CD4-positive, alpha-beta T cell treated with Interleukin-10 for 1 hour (primary cell): Measurements from ENCODE around the gene SETD2.
"Not testable (repeated sequence)": the region's sequence is repeated elsewhere in the genome, so short reads cannot be mapped to it uniquely, and the experiment has no call there.

Experiments
- DNase-seq: peaks from one replicate; pipeline ENCODE4 v3.0.0-alpha.2; 2020

Gene SETD2

DNA sequence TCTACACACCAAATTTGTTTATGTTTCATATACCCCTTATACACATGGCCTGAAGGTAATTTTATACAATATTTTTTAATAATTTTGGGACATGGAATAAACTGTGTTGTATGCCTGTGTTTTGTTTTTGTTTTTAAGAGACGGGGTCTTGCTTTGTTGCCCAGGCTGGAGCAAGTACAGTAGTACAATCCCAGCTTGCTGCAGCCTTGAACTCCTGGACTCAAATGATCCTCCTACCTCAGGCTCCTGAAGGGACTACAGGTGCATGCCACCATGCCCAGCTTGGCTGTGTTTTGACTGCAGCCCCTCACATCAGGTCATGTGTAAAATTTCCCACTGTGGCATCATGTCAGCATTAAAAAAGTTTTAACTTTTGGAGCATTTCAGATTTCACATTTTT lies 18.6 kb downstream of the SETD2 start:
- no peak for DNase-seq

DNA sequence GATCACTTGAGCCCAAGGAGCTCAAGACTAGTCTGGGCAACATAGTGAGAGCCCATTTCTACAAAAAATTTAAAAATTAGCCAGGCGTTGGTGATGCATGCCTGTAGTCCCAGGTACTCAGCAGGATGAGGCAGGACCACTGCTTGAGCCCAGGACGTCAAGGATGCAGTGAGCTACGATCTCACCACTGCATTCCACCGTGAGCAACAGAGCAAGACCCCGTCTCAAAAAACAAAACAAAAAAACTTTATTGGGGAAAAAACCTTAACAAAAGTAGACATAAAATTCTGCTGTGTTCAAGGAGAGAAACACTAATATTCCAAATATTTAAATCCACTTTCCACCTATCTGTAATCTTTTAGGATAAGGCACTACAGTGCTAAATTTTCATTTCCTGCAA lies 20.8 kb downstream of the SETD2 start:
- DNase-seq = no peak

DNA sequence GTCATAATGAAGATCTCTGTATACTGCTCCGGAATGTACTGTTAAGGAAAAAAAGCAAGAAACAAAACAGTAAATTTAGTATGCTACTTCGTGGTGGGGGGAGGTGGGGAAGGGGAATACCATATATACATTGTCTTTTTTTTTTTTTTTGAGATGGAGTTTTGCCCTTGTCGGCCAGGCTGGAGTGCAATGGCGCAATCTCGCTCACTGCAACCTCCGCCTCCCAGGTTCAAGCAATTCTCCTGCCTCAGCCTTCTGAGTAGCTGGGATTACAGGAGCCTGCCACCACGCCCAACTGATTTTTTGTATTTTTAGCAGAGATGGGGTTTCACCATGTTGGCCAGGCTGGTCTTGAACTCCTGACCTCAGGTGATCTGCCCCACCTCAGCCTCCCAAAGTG lies 21.4 kb downstream of the SETD2 start:
- not testable (repeated sequence) for DNase-seq

DNA sequence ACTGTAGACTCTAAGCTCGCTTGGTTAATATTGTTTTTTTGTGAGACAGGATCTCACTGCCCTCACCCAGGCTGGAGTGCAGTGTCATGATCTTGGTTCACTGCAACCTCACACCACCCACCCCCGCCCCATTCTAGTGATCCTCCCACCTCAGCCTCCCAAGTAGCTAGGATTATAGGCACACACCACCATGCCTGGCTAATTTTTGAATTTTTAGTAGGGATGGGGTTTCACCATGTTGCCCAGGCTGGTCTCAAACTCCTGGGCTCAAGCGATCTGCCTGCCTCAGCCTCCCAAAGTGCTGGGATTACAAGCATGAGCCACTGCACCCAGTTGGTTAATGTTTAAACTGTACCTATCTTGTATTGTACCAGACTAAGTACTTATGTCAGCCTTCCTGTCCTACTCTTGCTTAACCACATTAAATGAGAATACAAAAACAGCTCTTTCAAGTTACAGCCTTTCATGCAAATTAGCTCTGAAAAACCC lies 22.9 kb downstream of the SETD2 start:
- DNase-seq = peak; percentile 41

DNA sequence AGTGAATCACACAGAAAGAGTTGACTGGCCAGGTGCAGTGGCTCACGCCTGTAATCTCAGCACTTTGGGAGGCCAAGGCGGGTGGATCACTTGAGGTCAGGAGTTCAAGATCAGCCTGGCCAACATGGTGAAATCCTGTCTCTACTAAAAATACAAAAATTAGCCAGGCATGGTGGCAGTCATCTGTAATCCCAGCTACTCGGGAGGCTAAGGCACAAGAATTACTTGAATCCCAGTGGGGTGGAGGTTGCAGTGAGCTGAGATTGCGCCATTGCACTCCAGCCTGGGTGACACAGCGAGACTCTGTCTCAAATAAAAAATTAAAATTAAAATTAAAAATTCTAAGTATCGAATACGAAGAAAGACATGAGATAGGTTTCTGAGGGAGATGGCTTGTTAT lies 23.4 kb downstream of the SETD2 start:
- not testable (repeated sequence) for DNase-seq

DNA sequence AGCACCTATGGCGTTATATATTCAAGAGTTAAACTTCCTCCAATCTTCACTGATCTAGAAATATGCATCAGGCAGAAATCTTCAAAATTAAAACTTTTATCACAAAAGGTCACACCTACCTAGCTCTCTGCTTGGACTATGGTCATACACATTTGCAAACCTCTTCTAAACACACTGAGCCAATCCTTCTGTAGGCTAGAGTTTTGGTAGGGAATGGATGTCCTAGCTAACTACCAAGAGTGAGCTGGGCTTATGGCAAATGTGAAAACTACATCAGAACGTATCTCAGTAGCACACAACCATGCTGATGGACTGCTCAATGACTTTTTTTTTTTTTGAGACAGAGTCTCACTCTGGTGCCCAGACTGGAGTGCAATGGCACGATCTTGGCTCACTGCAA lies 29.6 kb downstream of the SETD2 start:
- no peak for DNase-seq

DNA sequence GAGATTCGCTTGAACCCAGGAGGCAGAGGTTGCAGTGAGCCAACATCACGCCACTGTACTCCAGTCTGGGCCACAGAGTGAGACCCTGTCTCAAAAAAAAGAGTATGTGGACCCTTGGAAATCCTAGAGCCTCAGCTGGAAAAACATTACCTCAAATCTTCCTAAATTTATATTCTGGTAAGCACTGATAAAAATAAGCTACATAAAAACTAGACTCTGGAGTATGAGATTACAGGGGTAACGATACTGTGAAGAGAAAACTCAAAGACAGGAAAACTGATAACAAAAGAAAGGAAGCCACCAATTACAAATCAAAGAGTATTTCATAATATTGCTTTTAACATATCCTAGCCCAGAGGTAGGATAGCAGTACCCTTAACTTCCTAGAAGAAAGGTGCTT lies 30.3 kb downstream of the SETD2 start:
- DNase-seq = no peak

DNA sequence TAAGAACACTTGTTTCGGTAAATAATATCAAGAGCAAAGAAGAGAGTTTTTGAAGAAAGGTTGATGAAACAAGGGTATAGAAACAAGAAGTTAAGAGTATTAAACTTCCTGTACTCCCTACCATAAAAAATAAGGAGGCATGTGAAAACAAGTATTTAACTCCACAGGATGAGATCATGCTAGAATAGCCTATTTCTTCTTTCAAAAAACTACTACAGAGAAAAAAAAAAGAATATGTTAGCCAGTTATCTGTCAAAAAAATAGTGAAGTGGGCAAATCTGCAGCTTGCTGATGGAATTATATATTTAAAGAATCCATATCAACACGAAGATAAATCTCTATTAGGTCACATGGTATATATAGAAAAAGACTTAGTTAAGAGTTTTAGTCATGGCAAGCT lies 33.4 kb downstream of the SETD2 start:
- no peak for DNase-seq

DNA sequence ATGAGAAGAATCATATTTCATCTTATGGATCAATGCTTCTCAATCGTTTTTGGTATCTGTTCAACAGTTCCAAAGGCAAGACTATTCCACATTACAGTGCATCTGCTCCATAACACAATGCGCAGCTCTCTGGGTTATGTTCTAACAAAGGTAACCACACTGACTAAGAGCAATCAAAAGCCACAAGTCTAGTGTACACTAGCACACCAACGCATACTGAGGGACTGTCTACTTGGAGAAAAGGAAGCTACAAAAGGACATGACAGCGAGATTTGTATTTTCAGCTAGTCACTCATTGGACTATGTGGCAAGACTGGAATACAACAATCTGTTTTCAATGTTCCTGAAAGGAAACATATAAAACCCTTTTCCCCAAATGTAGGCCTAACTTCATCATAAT lies 35.8 kb downstream of the SETD2 start:
- no peak for DNase-seq

DNA sequence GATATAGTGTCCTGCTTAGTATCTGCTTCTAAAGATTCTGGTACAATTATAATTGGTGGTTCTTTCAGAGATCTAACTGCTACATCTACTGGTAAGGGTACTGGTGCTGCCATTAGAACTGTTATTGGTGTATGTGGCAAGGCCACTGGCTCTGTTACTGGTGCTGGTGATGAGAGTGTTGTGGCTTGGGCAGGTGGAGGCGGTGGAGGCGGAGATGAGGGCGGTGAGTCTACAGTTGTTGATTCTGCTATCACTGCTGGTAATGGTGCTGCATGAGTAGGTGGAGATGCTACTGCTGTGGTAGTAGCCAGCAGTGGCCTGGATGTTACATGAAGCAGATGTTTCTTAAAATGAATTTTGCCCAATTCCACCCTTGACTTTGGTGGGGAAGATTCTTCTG lies 40.1 kb downstream of the SETD2 start:
- no peak for DNase-seq

DNA sequence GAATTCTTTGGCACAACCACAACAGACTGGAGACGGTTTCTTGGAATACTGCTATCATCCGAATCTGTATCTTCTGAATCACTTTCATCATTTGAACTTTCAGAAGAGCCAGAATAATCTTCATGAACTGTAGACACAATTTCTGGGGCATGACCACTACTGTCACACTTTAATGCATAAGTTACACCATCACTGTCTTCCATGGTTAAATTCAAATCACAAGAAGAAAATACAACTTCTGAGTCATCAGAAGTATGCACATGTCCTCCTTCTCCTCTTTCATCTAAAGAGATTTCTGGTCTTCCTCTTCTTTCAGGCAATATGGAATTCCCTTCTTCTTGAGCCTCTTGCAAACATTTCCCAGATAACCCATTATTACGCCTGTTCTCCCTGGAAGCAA lies 42.5 kb downstream of the SETD2 start:
- DNase-seq = no peak

DNA sequence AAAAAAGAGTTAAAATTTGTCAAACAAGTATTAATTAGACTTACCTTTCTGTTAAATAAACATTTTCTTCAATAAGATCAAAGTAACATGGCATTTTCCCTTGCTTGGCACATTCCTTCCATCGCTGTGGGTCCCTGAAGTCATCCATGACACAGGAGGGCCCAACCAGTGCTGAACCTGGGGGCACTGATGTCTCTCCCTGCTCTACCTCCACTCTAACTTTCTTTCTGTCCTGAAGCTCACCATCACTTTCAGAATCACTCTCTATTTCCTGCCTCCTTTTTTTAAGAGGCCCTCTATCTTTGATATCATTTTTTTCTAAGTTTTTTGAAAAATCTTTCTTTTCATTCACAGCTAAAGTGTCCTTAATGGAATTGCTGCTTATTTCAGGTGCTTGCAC lies 43.8 kb downstream of the SETD2 start:
- DNase-seq = no peak

DNA sequence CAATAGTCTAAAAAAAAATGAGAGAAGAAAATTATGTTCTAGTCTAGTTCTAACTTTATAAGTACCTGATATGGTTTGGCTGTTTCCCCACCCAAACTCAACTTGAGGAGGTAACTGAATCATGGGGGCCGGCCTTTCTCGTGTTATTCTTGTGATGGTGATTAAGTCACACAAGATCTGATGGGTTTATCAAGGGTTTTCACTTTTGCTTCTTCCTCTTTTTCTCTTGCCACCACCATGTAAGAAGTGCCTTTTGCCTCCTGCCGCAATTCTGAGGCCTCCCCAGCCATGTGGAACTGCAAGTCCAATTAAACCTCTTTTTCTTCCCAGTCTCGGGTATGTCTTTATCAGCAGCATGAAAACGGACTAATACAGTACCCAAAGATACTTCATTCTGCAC lies 44.5 kb downstream of the SETD2 start:
- DNase-seq = not testable (repeated sequence)

DNA sequence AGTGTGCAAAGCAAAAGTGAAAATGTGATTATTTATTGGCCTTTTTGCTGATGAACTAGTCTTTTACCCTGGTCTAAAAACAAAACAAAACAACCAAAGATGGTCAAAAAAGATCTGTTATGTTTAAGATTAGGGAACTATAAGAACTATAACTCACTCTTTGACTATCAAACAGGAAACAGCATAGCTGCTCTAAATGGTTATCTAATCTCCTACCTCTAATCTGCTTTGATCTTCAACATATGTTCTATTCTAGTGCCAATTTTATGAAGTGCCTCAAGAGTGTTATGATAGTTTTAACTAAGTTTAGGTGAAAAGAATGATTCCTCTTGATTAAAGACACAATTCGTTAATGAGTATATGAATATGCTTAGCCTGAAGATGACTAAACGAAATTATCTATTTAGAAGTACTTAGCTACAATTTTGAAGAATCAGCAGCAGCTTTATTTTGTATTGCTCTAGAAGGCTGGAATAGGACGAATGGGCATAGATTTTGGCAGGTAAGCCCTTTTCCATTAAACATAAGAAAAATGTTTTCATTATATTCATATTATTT lies 46.0 kb downstream of the SETD2 start:
- peak; percentile 10 for DNase-seq

DNA sequence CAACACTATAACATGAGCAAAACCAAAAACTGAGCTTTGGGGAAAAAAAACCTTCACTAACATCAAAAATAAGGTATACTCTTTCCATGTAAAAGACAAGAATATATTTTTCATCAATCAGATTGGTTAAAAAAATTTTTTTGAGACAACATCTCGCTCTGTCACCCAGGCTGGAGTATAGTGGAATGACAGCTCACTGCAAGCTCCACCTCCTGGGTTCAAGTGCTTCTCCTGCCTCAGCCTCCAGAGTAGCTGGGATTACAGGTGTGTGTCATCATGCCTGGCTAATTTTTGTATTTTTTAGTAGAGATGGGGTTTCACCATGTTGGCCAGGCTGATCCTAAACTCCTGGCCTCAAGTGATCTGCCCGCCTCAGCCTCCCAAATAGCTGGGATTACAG lies 48.4 kb downstream of the SETD2 start:
- DNase-seq = not testable (repeated sequence)

DNA sequence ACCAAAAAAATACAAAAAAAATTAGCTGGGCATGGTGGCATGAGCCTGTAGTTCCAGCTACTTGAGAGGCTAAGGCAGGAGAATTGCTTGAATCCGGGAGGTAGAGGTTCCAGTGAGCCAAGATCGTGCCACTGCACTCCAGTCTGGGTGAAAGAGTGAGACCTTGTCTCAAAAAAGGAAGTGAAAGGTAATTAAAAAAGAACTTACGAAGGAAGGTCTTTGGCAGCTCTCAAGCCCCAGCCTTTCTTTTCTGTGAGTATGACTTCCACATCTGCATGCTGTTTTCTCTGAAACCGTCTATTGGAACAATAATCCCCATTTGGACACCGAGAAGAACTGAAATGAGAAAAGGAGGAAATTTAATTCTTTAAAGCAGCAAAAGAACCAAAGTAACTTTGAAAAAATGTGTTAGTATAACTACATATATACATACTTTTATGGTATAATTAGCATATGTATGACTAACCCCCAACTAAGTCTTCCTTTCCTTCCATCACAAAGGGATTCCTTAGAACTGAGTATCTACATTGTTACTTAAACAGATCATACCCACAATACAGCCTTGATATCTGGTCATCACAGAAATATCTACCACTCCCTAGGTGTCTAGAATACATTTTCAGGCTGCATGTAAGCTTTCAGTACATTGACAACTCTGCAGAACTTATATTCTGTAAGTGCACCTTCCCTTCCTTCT lies 50.1 kb downstream of the SETD2 start:
- no peak for DNase-seq

DNA sequence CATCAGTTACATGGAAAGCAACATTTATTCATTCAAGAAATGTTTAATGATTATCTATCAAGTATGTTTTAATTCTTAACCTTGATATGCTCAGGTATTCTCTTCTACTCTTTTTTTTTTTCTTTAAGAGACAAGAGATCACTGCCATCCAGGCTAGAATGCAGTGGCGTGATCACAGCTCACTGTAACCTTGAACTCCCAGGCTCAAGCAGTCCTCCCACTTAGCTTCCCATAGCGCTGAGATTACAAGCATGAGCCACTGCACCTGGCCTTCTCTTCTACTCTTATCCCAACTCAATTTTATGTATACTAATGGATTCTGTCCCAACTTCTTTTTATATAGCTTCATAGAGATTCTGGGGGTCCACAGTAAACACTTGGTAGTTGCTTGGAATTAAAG lies 50.9 kb downstream of the SETD2 start:
- DNase-seq = no peak

DNA sequence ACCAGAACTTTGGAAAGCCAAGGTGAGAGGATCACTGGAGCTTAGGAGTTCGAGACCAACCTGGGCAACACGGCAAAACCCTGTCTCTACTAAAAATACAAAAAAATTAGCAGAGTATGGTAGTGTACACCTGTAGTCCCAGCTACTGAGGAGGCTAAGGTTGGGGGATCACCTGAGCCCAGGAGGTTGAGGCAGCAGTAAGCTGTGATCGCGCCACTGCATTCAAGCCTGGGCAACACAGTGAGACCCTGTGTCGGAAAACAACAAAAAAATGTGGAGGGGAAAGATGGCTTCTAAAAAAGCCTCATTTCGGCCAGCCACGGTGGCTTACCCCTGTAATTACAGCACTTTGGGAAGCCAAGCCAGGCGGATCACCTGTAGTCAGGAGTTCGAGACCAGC lies 54.5 kb downstream of the SETD2 start:
- DNase-seq = no peak

DNA sequence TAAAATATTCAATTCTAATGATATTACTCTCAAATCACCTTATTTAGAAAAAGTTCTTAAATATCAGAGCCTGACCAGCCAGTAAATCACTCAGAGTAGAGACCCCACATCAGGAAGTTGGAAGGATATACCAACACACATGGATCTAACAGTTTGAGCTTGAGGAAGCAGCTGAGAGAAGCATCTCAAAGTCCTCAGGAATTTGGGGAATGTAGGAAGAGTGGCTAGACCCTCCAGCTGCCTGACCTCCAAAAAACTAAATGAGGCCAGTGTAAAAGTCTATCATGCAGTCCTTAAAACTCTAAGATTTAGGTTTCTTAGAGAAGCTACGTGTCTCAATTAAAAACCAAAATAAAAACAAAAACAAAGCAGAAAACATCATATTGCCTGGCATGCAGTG lies 55.4 kb downstream of the SETD2 start:
- no peak for DNase-seq

DNA sequence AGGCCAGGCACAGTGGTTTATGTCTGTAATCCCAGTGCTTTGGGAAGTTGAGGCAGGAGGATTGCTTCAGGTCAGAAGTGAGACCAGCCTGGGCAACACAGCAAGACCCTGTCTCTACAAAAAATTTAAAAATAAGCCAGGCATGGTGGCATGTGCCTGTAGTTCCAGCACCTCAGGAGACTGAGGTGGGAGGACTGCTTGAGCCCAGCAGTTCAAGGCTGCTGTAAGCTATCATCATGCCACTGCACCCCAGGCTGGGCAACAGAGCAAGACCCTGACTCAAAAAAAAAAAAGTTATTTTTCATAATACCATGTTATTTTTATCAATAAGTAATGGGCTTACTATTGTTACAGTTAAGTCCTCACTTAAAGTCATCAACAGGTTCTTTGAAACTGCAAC lies 59.7 kb downstream of the SETD2 start:
- no peak for DNase-seq

DNA sequence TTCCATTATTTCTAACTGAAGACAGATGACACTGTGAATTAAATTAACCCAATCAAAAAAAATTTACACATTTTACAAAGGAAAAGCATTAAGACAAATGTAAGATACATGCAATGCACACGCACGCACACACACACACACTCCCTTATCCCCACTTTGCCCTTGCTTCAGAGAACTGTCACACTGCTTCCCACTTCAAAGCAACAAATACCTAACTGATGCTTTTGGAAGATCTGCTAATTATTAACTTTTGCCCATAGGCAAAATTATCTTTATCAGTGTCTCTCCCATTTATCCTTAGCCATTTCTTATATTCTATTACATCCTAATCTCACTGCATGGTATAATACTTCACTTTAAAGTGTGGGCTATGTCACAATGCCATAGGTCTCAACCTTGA lies 60.3 kb downstream of the SETD2 start:
- DNase-seq = no peak

DNA sequence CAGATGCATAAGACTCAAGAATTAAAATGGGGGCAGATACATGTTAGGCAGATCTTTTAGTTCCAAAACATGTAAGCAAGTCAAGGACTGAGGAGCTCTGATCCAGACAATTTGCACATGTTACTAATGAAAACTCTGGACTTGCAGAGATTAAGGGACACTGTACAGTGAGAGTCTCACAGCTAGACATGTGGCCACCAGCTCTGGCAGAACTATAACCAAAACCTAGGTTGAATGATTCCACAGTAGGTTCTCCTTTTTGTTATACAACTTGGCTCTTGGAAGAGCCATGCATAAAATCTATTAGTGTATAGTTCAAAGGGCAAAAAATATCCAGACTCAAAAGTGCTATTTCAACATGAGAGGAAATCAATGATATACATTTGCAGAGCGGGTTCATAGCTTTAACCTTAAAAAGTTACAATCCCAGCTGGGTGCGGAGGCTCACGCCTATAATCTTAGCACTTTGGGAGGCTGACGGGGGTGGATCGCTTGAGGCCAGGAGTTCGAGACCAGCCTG lies 61.8 kb downstream of the SETD2 start:
- no peak for DNase-seq

DNA sequence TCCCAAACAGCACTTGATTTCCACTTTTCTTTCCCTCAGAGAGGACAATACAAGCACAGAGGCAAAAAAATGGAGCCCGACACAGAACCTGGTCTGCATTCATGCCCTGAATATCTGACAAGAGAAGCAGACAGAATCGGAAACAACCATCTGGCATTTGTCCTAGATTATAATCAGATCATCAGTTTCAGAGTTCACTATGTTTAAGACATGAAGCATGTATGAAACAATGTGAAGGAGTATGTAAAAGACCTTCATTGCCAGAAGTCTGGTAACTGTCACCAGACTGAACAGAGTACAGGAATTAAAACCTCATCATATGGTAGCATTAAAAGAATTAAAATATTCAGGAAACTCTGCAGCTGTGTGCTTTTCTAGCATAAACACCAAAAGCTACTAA lies 65.0 kb downstream of the SETD2 start:
- no peak for DNase-seq

DNA sequence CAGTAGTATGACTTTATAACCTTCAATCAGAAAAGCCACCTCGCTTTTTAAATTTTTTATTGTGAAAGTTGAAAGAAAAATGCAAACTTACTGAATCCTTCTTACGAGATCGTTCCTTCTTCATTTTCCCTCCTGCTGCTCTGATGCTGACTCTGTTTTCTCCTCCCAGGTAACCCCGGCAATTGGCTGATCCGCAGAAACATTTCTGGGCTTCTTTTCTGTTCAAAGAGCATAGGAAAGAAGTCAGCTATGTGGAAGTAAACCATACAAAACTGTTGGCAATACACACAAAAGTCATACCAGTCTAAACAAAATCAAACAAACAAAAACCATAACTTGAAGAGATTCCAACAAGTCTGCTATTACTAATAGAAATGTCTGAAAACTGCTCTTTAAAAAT lies 66.0 kb downstream of the SETD2 start:
- no peak for DNase-seq

DNA sequence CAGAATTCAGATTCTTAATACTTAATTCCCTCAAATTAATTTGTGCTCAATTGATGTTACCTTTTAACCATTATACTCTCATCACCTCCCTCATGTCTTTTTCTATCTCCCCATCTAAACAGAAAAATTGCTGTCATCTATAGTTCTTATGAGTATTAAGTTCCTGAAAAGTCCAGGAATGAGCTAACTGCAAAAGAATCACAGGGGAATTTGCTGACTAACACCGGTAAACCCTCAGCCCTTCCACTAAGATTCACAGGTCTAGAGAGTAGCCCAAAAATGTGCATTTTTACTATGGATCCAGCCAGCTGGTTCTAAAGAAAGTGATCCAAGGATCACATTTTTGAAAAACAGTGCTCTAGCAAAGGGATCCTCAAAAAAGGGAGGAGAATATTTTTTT lies 67.0 kb downstream of the SETD2 start:
- DNase-seq = no peak
